ENCODE results near the gene OLFM1. TPM values are rescaled to one million over a fixed set of nuclear protein-coding genes. Genes with fewer than 3 reads are reported as not detected.

Gene OLFM1
- total RNA-seq, 1 experiment from 2014 or later = 3.5 TPM

- intact Hi-C loops (cut with micrococcal nuclease) = no loop called here
- ATAC-seq (no peak), DNase-seq (ENCODE audit: low read depth, low spot score) (no peak)
- RAD21 ChIA-PET (ENCODE audit: low non-redundant PET in 1 of 2, low total read pairs in 2 of 2, uncharacterized antibody in 2 of 2, unreplicated experiment in 2 of 2) = no interaction called here
- H3K36me3 ChIP-seq (ENCODE audit: control insufficient read depth in 1 of 2, insufficient read depth in 2 of 2, low read length in 2 of 2) = no peaks in the 10 kb centered on the region
- H3K27me3 ChIP-seq (ENCODE audit: insufficient read depth, low read length) = peaks cover 28% of the 10 kb centered on the region
- BruUV-seq (replicated peaks) = no TSS peak
- H3K9me2 ChIP-seq (ENCODE audit: insufficient read depth) = no peaks in the 10 kb centered on the region
- H3K4me3 ChIP-seq (replicated peaks in 1 of 2; ENCODE audit: low read depth in 1 of 2, low read length in 2 of 2) = no peak overlapping the region
- H3K9me3 ChIP-seq (ENCODE audit: control insufficient read depth in 1 of 2, insufficient read depth in 1 of 2, low read depth in 1 of 2, low read length in 2 of 2) = no peaks in the 10 kb centered on the region
- POLR2A ChIA-PET = no interaction called here
- no peaks in the 10 kb centered on the region for H3K79me2 ChIP-seq (ENCODE audit: insufficient read depth, low read length)
- no peak overlapping the region for H3K4me2 ChIP-seq (ENCODE audit: low read length)
- CTCF ChIA-PET = no interaction called here
- H4K20me1 ChIP-seq (ENCODE audit: insufficient read depth) = no peaks in the 10 kb centered on the region
- no peak overlapping the region for H3K27ac ChIP-seq (ENCODE audit: low read depth, low read length)
- no peak overlapping the region for H2AFZ ChIP-seq (ENCODE audit: low read depth, low read length, poor library complexity, severe bottlenecking)
- H3K9ac ChIP-seq (ENCODE audit: low read length) = no peak overlapping the region
- no peak for TF ChIP-seq YY1 (IDR thresholded peaks at IDR 0.05; ENCODE audit: extremely low read depth, insufficient replicate concordance, low read depth, low read length)
- TF ChIP-seq MAX (IDR thresholded peaks at IDR 0.05) = no peak
- no peak for TF ChIP-seq EZH2 (IDR thresholded peaks at IDR 0.05)
- TF ChIP-seq JUND (IDR thresholded peaks at IDR 0.05) = no peak
- TF ChIP-seq ELF1 (IDR thresholded peaks at IDR 0.05; ENCODE audit: borderline replicate concordance, low read depth) = no peak
- no peak for TF ChIP-seq CBX3 (IDR thresholded peaks at IDR 0.05; ENCODE audit: low read depth)
- no peak for TF ChIP-seq ZBTB33 (IDR thresholded peaks at IDR 0.05; ENCODE audit: extremely low read depth, insufficient replicate concordance, low read length)
- TF ChIP-seq ZNF274 (IDR thresholded peaks at IDR 0.05; ENCODE audit: low read depth, low read length) = no peak
- TF ChIP-seq CEBPB (IDR thresholded peaks at IDR 0.05; ENCODE audit: low read depth) = no peak
- TF ChIP-seq EGR1 (IDR thresholded peaks at IDR 0.05; ENCODE audit: low read depth) = no peak
- TF ChIP-seq TCF7L2 (IDR thresholded peaks at IDR 0.05; ENCODE audit: borderline replicate concordance, extremely low read depth, insufficient read depth, insufficient read length) = no peak
- TF ChIP-seq RAD21 (IDR thresholded peaks at IDR 0.05; ENCODE audit: low read depth) = no peak
- no peaks in the 10 kb centered on the region for H3K4me1 ChIP-seq (ENCODE audit: control insufficient read depth in 1 of 2, insufficient read depth in 2 of 2, low read length in 2 of 2)
Observed at GRCh38 chr9:135050072-135050990, 37.1 kb upstream of the OLFM1 start.
